NCI-H446 treated with DMSO at 0.1 percent for 48 hours (cell line): Measurements from ENCODE around the gene GATA2.

Source experiments
- DNase-seq: peaks from one replicate; lab custom pipeline; 2025; lab: John Stamatoyannopoulos, UW

GATA2 gene

GRCh38 chr3:128432971-128433836 is 59.8 kb downstream of the GATA2 start:
- no peak for DNase-seq

- DNase-seq: no peak
Measured at GRCh38 chr3:128432301-128432970, 60.6 kb downstream of the GATA2 start.

GRCh38 chr3:128431803-128432300 is 61.1 kb downstream of the GATA2 start:
- DNase-seq: no peak

GRCh38 chr3:128430731-128431130 is 62.3 kb downstream of the GATA2 start:
- DNase-seq: no peak

GRCh38 chr3:128430301-128430700 is 62.7 kb downstream of the GATA2 start:
- no peak for DNase-seq

GRCh38 chr3:128429751-128430150 is 63.2 kb downstream of the GATA2 start:
- DNase-seq: no peak
